ENCODE results near the gene THADA. TPM values are rescaled to one million over a fixed set of nuclear protein-coding genes. Genes with fewer than 3 reads are reported as not detected.

The THADA gene
- total RNA-seq, 1 donor from 2014 or later, result 11.0 TPM

DNA sequence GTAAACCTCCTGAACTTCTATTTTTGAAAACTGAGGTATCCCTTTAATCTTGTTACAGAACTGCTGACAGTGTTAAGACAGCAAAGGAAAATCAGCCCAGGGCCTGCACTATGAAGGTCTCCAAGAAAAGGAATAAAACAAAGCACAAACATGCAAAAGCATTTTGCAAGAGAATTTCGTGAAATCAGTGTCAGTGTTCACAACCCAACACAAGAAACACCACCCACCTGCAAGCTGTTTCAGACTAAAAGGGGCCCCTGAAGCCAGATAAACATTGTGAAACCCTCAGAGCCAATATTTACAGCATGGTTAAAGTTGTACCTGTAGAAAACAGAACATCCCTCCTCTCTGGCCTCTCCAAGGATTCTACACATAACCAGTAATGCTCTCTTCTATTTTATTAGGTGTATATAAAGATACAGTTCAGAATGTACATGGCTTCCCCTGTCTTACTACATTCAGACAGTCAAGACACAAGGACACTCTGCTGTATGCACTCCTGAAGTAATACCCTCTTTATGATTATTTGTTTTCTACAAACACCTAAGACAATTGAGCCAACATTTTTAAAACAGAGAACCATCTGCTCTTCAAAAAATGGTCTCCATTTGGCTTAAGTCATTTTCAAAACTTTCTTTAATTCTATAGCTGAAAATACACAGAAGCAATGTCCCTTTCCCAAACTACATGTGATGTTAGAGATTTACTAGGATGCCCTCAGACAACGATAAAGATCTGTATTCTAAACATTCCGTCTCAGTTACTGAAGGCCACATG, 219.9 kb downstream of the THADA start:
- TF ChIP-seq, protein P1, sequence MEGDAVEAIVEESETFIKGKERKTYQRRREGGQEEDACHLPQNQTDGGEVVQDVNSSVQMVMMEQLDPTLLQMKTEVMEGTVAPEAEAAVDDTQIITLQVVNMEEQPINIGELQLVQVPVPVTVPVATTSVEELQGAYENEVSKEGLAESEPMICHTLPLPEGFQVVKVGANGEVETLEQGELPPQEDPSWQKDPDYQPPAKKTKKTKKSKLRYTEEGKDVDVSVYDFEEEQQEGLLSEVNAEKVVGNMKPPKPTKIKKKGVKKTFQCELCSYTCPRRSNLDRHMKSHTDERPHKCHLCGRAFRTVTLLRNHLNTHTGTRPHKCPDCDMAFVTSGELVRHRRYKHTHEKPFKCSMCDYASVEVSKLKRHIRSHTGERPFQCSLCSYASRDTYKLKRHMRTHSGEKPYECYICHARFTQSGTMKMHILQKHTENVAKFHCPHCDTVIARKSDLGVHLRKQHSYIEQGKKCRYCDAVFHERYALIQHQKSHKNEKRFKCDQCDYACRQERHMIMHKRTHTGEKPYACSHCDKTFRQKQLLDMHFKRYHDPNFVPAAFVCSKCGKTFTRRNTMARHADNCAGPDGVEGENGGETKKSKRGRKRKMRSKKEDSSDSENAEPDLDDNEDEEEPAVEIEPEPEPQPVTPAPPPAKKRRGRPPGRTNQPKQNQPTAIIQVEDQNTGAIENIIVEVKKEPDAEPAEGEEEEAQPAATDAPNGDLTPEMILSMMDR (conservative IDR thresholded peaks at IDR 0.05; ENCODE audit: low read depth, low read length), result no peak
- no peak for DNase-seq (ENCODE audit: low read depth)
- H3K4me3 ChIP-seq (ENCODE audit: low read depth, low read length), result no peak overlapping the region

DNA sequence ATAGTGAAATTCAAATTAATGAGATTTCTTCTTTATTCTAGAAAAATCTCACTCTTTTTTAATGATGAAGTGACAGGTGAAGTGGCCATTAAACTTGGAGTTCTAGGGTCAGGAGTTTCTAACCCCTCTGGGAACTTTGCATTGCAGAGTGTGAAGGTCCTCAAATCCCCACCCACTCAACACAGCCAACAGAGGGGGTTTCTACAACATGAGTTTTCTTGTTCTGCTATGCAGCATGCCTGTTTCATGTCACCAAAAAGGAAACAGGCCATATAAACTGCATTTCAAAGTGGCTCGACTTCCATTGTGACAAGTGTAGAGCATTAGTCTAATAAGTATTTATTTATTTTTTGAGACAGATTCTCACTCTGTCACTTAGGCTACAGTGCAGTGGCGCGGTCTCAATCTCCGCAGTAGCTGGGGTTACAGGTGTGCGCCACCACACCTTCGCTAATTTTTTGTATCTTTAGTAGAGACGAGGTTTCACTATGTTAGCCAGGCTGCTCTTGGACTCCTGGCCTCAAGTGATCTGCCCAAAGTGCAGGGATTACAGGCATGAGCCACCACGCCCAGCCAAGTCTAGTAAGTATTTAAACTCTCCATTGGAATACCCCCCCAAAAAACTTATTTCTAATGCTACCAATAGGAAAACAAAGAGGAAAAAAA, 223.3 kb downstream of the THADA start:
- H3K4me3 ChIP-seq (ENCODE audit: low read depth, low read length), result no peak overlapping the region
- no peak for DNase-seq (ENCODE audit: low read depth)
- TF ChIP-seq, protein P1 (conservative IDR thresholded peaks at IDR 0.05; ENCODE audit: low read depth, low read length), result no peak

DNA sequence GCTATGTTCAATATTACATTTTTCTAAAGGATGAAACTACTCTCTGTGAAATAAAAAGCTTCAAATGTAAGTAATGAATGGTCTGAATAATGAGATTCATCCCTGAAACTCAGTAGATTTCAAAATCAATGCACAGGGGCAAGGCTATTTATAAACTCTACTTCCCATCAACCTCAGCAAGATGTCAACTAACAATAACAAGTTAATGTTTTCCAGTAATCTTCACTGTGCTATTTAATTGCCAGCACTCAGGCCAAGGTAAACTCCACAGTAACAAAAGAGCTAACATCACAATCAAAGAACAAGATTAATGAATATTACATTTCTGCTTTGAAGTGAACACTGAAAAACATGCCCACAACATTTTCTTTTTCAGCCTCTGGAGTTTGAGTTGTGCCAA, 225.1 kb downstream of the THADA start:
- H3K4me3 ChIP-seq (ENCODE audit: low read depth, low read length), result no peak overlapping the region
- TF ChIP-seq, protein P1 (conservative IDR thresholded peaks at IDR 0.05; ENCODE audit: low read depth, low read length), result no peak
- DNase-seq (ENCODE audit: low read depth), result peak; percentile 80

DNA sequence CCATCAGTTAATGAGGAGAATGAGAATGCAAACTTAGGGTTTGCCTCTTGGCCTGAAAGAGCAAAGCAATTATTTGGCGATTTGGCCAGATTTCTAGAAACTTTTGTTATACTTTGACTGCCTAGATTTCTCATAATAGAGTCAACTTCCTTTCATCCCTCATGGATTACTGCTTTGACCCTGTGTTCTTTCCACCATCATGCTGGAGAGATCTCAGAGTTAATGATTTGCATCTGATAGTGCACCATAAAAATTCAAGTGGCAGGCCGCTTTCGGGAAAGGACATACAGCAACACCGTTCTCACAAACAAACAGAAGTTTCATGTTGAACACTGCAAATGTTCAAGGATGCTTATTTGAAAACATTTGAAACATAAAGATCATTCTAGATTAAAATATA, 225.7 kb downstream of the THADA start:
- DNase-seq (ENCODE audit: low read depth), result peak; percentile 80
- TF ChIP-seq, protein P1 (conservative IDR thresholded peaks at IDR 0.05; ENCODE audit: low read depth, low read length), result no peak

GRCh38 chr2:43368483-43369385, 227.1 kb downstream of the THADA start:
- peak; percentile 76 for DNase-seq (ENCODE audit: low read depth)
- TF ChIP-seq, protein P1 (conservative IDR thresholded peaks at IDR 0.05; ENCODE audit: low read depth, low read length), result no peak
- H3K4me3 ChIP-seq (ENCODE audit: low read depth, low read length), result no peak overlapping the region

More for the DNA sequence above, 225.7 kb downstream of the THADA start:
- no peak overlapping the region for H3K4me3 ChIP-seq (ENCODE audit: low read depth, low read length)

DNA sequence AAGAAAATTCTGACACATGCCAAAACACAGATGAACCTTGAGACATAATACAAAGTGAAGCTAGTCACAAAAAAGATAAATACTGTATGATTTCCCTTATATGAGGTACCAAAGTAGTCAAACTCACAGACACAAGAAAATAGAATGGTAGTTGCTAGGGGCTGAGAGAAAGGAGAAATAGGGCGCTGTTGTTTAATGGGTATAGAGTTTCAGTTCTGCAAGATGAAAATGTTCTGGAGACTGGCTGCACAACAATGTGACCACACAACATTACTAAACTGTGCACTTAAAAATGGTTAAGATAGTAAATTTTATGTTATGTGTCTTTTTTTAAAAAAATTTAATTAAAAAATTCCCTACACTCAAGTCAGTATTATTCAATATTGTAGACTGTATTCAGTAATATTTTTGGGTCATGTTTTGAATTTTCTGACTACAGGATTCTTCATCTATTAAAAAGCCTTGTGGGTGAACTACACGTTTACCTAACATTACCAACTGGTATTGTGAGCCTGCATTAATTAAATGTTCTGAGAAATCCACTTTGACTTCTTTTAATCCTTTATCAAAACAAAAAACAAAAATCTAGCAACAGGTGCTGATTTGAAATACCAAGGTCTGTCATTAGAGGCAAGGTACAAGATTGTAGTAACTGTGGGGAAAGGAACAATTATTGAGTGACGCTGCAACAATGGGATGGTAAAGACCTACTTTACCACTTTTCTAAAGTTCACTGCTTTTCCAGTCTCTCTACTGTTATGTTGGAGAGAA, 228.6 kb downstream of the THADA start:
- no peak overlapping the region for H3K4me3 ChIP-seq (ENCODE audit: low read depth, low read length)
- no peak for DNase-seq (ENCODE audit: low read depth)
- TF ChIP-seq, protein P1 (conservative IDR thresholded peaks at IDR 0.05; ENCODE audit: low read depth, low read length), result no peak
